Measurements from ENCODE around the gene JAM2. TPM values are rescaled to one million over a fixed set of nuclear protein-coding genes. Genes with fewer than 3 reads are reported as not detected.

Gene JAM2
- total RNA-seq, 1 donor from 2014 or later: 3.6 TPM

DNA sequence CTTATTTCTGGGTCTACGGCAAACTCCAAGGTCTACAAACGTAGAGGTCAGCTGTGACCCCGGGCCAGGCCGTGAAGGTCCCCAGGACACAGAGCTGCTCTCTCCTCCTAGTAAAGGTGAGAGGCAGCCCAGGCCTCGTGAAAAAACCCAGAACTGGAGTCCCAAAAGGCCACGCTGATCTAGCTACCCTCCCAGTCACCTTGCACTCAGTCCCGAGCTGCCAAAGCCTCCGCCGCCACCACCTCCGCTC lies 95.5 kb downstream of the JAM2 start:
- TF ChIP-seq, protein P1, sequence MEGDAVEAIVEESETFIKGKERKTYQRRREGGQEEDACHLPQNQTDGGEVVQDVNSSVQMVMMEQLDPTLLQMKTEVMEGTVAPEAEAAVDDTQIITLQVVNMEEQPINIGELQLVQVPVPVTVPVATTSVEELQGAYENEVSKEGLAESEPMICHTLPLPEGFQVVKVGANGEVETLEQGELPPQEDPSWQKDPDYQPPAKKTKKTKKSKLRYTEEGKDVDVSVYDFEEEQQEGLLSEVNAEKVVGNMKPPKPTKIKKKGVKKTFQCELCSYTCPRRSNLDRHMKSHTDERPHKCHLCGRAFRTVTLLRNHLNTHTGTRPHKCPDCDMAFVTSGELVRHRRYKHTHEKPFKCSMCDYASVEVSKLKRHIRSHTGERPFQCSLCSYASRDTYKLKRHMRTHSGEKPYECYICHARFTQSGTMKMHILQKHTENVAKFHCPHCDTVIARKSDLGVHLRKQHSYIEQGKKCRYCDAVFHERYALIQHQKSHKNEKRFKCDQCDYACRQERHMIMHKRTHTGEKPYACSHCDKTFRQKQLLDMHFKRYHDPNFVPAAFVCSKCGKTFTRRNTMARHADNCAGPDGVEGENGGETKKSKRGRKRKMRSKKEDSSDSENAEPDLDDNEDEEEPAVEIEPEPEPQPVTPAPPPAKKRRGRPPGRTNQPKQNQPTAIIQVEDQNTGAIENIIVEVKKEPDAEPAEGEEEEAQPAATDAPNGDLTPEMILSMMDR (IDR thresholded peaks at IDR 0.05; ENCODE audit: insufficient read depth, low read length, poor library complexity, severe bottlenecking): no peak
- DNase-seq (ENCODE audit: low read depth): no peak
- H3K27me3 ChIP-seq (ENCODE audit: control insufficient read depth, insufficient read depth, low read length): no peaks in the 10 kb centered on the region
- no peaks in the 10 kb centered on the region for H3K36me3 ChIP-seq (ENCODE audit: control insufficient read depth, insufficient read depth, low read length)
- peak overlapping the region; percentile 75 for H3K4me3 ChIP-seq (ENCODE audit: low read depth, low read length)

DNA sequence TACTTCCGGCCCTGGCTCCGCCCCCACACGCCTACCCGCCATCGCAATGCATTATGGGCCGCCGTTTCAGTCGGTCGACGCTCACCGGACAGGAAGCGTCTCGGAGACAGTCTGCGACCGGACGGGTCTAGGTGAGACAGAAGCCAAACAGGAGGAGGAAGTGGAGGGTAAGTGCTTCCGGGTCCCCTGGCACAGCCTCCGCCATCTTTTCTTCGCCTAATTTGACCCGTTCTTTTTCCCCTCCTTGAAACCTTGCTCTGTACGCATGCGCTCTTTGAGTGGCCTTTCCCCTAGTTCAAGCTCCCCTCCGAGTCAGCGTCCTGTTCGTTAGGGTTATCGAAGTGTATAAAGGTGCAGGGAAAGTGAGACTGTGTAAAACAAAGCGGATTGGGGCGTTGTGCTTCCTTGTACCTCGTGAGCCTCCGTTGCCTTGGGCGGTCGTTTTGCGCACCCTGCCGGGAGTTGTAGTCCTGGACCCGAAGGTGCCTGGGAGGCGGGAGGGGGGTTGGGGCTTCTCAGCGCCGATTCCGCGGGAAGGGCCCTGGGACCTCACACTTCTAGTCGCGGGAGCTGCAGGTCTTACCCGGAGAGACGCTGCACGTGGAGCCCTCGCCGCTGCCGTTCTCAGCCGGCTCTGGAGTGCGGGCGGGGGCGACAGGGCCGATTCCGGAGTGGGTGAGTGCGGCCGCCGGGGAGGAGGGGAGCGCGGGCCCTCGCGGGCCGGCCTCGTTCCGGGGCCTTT lies 96.0 kb downstream of the JAM2 start, which contains the start of the genes ATP5PF and GABPA:
Gene ATP5PF (minus strand): TSS at position 1 of the 742 bp plus-strand sequence. CDS start 5,110 bp downstream, outside the sequence.
Gene GABPA (plus strand): TSS at position 69 of the 742 bp plus-strand sequence. CDS start 6,627 bp downstream, outside the sequence.
- Histone ChIP-seq H3K27me3 (ENCODE audit: control insufficient read depth, insufficient read depth, low read length) (no peaks in the 10 kb centered on the region), H3K36me3 (ENCODE audit: control insufficient read depth, insufficient read depth, low read length) (no peaks in the 10 kb centered on the region), H3K4me3 (ENCODE audit: low read depth, low read length) (peak within 1 kb of the TSS; percentile 75)
- peak; percentile 91 for DNase-seq (ENCODE audit: low read depth)
- TF ChIP-seq, protein P1 (IDR thresholded peaks at IDR 0.05; ENCODE audit: insufficient read depth, low read length, poor library complexity, severe bottlenecking): no peak

DNA sequence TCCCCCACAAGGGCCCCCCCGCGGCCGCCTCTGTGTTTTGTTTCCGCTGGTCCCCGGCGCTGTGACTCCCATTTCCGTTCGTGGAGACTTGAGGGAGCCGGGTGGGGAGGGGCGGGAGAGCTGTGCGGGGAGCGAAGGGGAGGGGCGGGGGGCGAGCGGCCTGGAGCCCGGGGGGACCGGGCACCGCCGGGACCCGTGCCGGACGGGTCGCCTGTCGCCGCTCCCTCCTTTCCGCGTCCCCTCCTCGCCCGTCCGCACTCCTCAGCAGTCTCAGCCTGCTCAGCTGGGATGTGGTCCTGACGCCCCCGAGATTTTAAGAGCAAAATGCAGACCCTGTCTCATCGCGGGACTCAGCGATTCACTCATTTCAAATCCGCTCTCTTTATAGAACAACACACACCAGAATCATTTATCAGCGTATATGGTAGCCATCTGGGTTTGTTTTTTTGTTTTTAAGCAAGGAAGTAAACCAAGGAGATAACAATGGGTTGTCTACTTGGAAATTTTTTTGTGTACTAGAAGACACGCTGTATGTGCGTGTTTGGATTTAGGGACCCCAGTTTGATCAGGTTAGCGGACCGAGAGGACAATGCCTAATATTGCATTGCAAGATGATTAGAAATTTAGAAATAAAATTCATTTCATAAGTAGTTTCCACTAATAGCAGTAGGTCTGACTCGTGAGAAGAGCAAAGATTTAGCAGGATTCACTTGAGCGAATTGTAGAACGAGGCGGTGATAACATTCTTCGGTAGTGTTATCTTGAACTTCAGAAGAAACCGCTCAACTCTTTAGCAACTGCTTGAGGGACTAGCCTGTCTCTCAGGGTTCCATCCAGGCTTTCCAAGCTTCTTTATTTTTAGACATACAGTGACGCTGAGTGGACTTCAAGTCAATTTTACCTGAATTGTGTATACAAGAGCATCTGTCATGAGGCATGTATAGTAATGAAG lies 96.9 kb downstream of the JAM2 start:
- Histone ChIP-seq H3K4me3 (ENCODE audit: low read depth, low read length) (peak overlapping the region; percentile 75), H3K27me3 (ENCODE audit: control insufficient read depth, insufficient read depth, low read length) (no peaks in the 10 kb centered on the region), H3K36me3 (ENCODE audit: control insufficient read depth, insufficient read depth, low read length) (no peaks in the 10 kb centered on the region)
- TF ChIP-seq, protein P1 (IDR thresholded peaks at IDR 0.05; ENCODE audit: insufficient read depth, low read length, poor library complexity, severe bottlenecking): no peak
- no peak for DNase-seq (ENCODE audit: low read depth)

DNA sequence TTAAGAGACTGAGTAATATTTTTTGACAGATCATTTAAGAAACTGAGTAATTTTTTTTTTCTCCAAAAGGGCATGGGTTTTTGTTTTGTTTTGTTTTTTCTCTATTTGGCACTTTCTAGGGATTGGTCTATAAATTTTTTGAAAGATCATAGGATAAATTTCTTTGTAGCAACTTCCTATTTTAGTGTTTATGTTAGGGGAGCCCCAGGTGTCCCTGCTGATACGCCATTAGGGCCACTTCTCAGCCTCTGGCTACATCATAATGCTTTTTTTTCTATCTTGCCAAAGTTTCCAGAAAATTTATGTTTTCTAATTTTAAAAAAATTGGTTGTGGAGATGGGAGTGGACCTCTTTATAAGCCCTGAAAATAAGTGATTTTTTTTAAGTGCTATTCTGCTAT lies 98.4 kb downstream of the JAM2 start:
- no peaks in the 10 kb centered on the region for H3K36me3 ChIP-seq (ENCODE audit: control insufficient read depth, insufficient read depth, low read length)
- H3K4me3 ChIP-seq (ENCODE audit: low read depth, low read length): no peak overlapping the region
- TF ChIP-seq, protein P1 (IDR thresholded peaks at IDR 0.05; ENCODE audit: insufficient read depth, low read length, poor library complexity, severe bottlenecking): no peak

DNA sequence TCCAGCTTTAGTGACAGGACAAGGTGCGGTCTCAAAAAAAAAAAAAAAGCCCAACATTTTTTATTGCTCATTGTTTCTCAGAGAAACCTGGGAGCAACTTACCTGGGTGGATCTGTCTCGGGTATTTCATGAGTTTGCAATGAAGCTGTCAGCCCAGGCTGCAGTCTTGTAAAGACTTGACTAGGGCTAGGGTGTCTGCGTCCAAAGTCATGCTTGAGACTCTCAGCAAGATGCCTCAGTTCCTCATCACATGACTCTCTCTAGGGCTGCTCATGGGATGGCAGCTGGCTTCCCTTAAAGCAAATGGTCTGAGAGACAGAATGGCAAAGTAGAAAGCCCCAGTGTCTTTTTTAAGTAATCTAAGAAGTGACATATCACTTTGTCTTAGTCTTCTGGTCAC lies 103.8 kb downstream of the JAM2 start:
- TF ChIP-seq, protein P1 (IDR thresholded peaks at IDR 0.05; ENCODE audit: insufficient read depth, low read length, poor library complexity, severe bottlenecking): no peak
- Histone ChIP-seq H3K4me3 (ENCODE audit: low read depth, low read length) (no peak overlapping the region), H3K27me3 (ENCODE audit: control insufficient read depth, insufficient read depth, low read length) (no peaks in the 10 kb centered on the region), H3K36me3 (ENCODE audit: control insufficient read depth, insufficient read depth, low read length) (no peaks in the 10 kb centered on the region)
- no peak for DNase-seq (ENCODE audit: low read depth)

More for the DNA sequence above, 98.4 kb downstream of the JAM2 start:
- no peaks in the 10 kb centered on the region for H3K27me3 ChIP-seq (ENCODE audit: control insufficient read depth, insufficient read depth, low read length)
- DNase-seq (ENCODE audit: low read depth): no peak

Measured in kidney epithelial cell (primary cell).